K562 (cell line): ENCODE data around the gene MARCHF9. TPM values are rescaled to one million over a fixed set of nuclear protein-coding genes. Genes with fewer than 3 reads are reported as not detected.

Experiments
- ARHGAP35 ChIP-seq: fragments of 450-650 bp; IDR thresholded peaks from 2 replicates; pipeline ENCODE4 v1.6.1; 2018; ENCODE audit not compliant: partially characterized antibody
- ASH1L ChIP-seq: fragments of 450-650 bp; IDR thresholded peaks from 2 replicates; pipeline ENCODE4 v1.6.1; 2018; ENCODE audit warnings: borderline replicate concordance, mild to moderate bottlenecking, low read depth; ENCODE audit not compliant: partially characterized antibody
- EWSR1 ChIP-seq: fragments of 450-650 bp; IDR thresholded peaks from 2 replicates; pipeline ENCODE4 v1.6.1; 2018; ENCODE audit warnings: borderline replicate concordance, mild to moderate bottlenecking, low read depth, moderate library complexity; ENCODE audit not compliant: partially characterized antibody
- FIP1L1 ChIP-seq: fragments of 200-400 bp; formaldehyde crosslinking; IDR thresholded peaks from 2 replicates; pipeline ENCODE4 v1.6.1; 2018; ENCODE audit warnings: mild to moderate bottlenecking, low read depth, low read length; ENCODE audit not compliant: poor library complexity, severe bottlenecking
- ID3 ChIP-seq, 2 experiments: fragments of 250-450 bp in 1 of 2; fragments of 450-650 bp in 1 of 2; sonication (Bioruptor Pico) in 1 of 2; IDR thresholded peaks; 2 replicates each; pipeline versions ENCODE4 v1.6.1 to v1.8.0; 2016 to 2021; ENCODE audit warnings: mild to moderate bottlenecking in 2 of 2, moderate library complexity in 2 of 2, missing compliant biosample characterization in 1 of 2, missing genetic modification characterization in 1 of 2
- LARP7 ChIP-seq: fragments of 450-650 bp; IDR thresholded peaks from 2 replicates; pipeline ENCODE4 v1.6.1; 2016
- MAFF ChIP-seq: IDR thresholded peaks from 2 replicates; pipeline ENCODE4 v1.6.1; 2012; ENCODE audit warnings: low read length, improper control_type of control experiment
- MCM3 ChIP-seq: fragments of 450-650 bp; IDR thresholded peaks from 2 replicates; pipeline ENCODE4 v1.6.1; 2016
- NFATC3 ChIP-seq: fragments of 450-650 bp; IDR thresholded peaks from 2 replicates; pipeline ENCODE4 v1.6.1; 2017; ENCODE audit warnings: mild to moderate bottlenecking
- PHF20 ChIP-seq: fragments of 450-650 bp; IDR thresholded peaks from 2 replicates; pipeline ENCODE4 v1.6.1; 2018; ENCODE audit not compliant: partially characterized antibody
- RFX5 ChIP-seq: IDR thresholded peaks from 2 replicates; pipeline ENCODE4 v1.6.1; 2011; ENCODE audit warnings: low read depth, mild to moderate bottlenecking, improper control_type of control experiment, low read length
- SIX5 ChIP-seq, 2 experiments: IDR thresholded peaks; 2 replicates each; pipeline ENCODE4 v1.6.1; 2011; ENCODE audit warnings: low read length in 2 of 2, borderline replicate concordance in 1 of 2, low read depth in 1 of 2, mild to moderate bottlenecking in 1 of 2, moderate library complexity in 1 of 2; ENCODE audit not compliant: insufficient read depth in 1 of 2
- SMAD4 ChIP-seq: fragments of 250-450 bp; sonication (Bioruptor Pico); conservative IDR thresholded peaks from 2 replicates; pipeline ENCODE4 v1.8.0; 2021; ENCODE audit warnings: inconsistent platforms, mild to moderate bottlenecking, moderate library complexity
- TAF7 ChIP-seq: fragments of 450-650 bp; IDR thresholded peaks from 2 replicates; pipeline ENCODE4 v1.6.1; 2016; ENCODE audit warnings: missing genetic modification characterization, missing compliant biosample characterization
- THAP12 ChIP-seq: fragments of 250-450 bp; sonication (Bioruptor Pico); IDR thresholded peaks from 2 replicates; pipeline ENCODE4 v1.9.0; 2021; ENCODE audit warnings: mild to moderate bottlenecking, inconsistent platforms
- TSC22D4 ChIP-seq: fragments of 450-650 bp; IDR thresholded peaks from 2 replicates; pipeline ENCODE4 v1.6.1; 2016; ENCODE audit warnings: missing genetic modification characterization, missing biosample characterization, control low read depth
- ZBTB33 ChIP-seq: sonication (generic); formaldehyde crosslinking; IDR thresholded peaks from 2 replicates; pipeline ENCODE4 v1.8.1; 2023; ENCODE audit warnings: mild to moderate bottlenecking, missing genetic modification reagents
- ZHX1 ChIP-seq: fragments of 150-350 bp; conservative IDR thresholded peaks from 2 replicates; pipeline ENCODE4 v1.6.1; 2014; ENCODE audit warnings: low read length
- ZNF165 ChIP-seq: fragments of 250-450 bp; sonication (Bioruptor Pico); IDR thresholded peaks from 2 replicates; pipeline ENCODE4 v1.4.0; 2020; ENCODE audit warnings: borderline replicate concordance
- ZNF253 ChIP-seq: fragments of 250-450 bp; sonication (Bioruptor Pico); conservative IDR thresholded peaks from 2 replicates; pipeline ENCODE4 v1.6.1; 2021; ENCODE audit warnings: mild to moderate bottlenecking
- ZNF354B ChIP-seq: fragments of 250-450 bp; sonication (Bioruptor Pico); IDR thresholded peaks from 2 replicates; pipeline ENCODE4 v1.4.0; 2020
- ZNF668 ChIP-seq: fragments of 250-450 bp; sonication (Bioruptor Pico); IDR thresholded peaks from 2 replicates; pipeline ENCODE4 v1.8.0; 2022; ENCODE audit warnings: mild to moderate bottlenecking, inconsistent platforms
- polyA plus RNA-seq, 8 experiments: library from polyadenylated mRNA; depleted of rRNA in 4 of 8; stranded (reverse) in 5 of 8; unstranded in 3 of 8; fragments of >200 nt; fragmentation: Nextera tagmentation in 2 of 8; fragmentation: Illumina TruSeq in 1 of 8; extraction: Ambion mirVana in 2 of 8; extraction: Trizol in 1 of 8; gene quantifications; 2 replicates each; pipeline versions ENCODE4 v1.2.1 to v1.2.3, GENCODE V29; 2011 to 2014; ENCODE audit warnings: inconsistent platforms in 1 of 8, missing spikeins in 1 of 8
- total RNA-seq, 7 experiments: library from RNA; depleted of rRNA in 6 of 7; stranded (reverse); fragments of >200 nt in 6 of 7; fragmentation: Illumina TruSeq in 2 of 7; extraction: Trizol in 2 of 7; gene quantifications; 2 replicates each; pipeline versions ENCODE4 v1.2.1 to v1.2.3, GENCODE V29; 2011 to 2021; ENCODE audit warnings: low replicate concordance in 1 of 7

The MARCHF9 gene
- total and polyA plus RNA-seq, 9 of the 15 experiments (the other 6 are each of a cell fraction or from before 2014, with no cell fraction given) = 0.80 to 12.4 (median 6.2) TPM

- TF ChIP-seq ZNF253 (no peak), ARHGAP35 (no peak), SIX5 (IDR thresholded peaks at IDR 0.05; ENCODE audit: borderline replicate concordance in 1 of 2, insufficient read depth in 1 of 2, low read depth in 1 of 2, low read length in 2 of 2) (no peak), NFATC3 (no peak), RFX5 (no peak), ZBTB33 (CRISPR knock-in tag) (no peak), THAP12 (CRISPR knock-in tag) (no peak), TAF7 (tag) (no peak), ZHX1 (no peak), ASH1L (no peak), TSC22D4 (no peak), PHF20 (no peak), LARP7 (peak; percentile 86; the same call in 1 of the 2 replicates), SMAD4 (CRISPR knock-in tag) (no peak), FIP1L1 (no peak), ZNF354B (CRISPR knock-in tag) (no peak), ZNF668 (CRISPR knock-in tag) (no peak), EWSR1 (no peak), ID3 (CRISPR knock-in tag; IDR thresholded peaks at IDR 0.05) (no peak), ID3 (tag; IDR thresholded peaks at IDR 0.05) (no peak), ZNF165 (CRISPR knock-in tag) (no peak), MAFF (no peak), MCM3 (no peak)
Measured at GRCh38 chr12:57754411-57755193, at the start of gene MARCHF9 (continued).
